GM12891 (cell line): ENCODE data around the gene POC1A.

ENCODE experiments used
- PAX5 ChIP-seq: IDR thresholded peaks from 2 replicates; pipeline ENCODE4 v1.6.1; 2011; ENCODE audit warnings: low read length, moderate library complexity, mild to moderate bottlenecking; ENCODE audit not compliant: insufficient read depth, severe bottlenecking
- POLR2A ChIP-seq: IDR thresholded peaks from 2 replicates; pipeline ENCODE4 v1.6.1; 2011; ENCODE audit warnings: low read depth, low read length, control low read depth
- POLR2AphosphoS5 ChIP-seq: IDR thresholded peaks from 2 replicates; pipeline ENCODE4 v1.6.1; 2011; ENCODE audit warnings: low read depth, low read length, control low read depth
- POU2F2 ChIP-seq: IDR thresholded peaks from 2 replicates; pipeline ENCODE4 v1.6.1; 2011; ENCODE audit warnings: low read depth, mild to moderate bottlenecking, control low read depth, low read length, moderate library complexity
- SPI1 ChIP-seq: IDR thresholded peaks from 2 replicates; pipeline ENCODE4 v1.6.1; 2011; ENCODE audit warnings: low read depth, low read length, control low read depth
- TAF1 ChIP-seq: IDR thresholded peaks from 2 replicates; pipeline ENCODE4 v1.6.1; 2011; ENCODE audit warnings: low read depth, low read length, control low read depth

GRCh38 chr3:52084216-52084945, 69.8 kb downstream of the POC1A start:
- TF ChIP-seq POLR2A = no peak
- no peak for TF ChIP-seq TAF1
- TF ChIP-seq POLR2AphosphoS5 = no peak
- no peak for TF ChIP-seq SPI1
- TF ChIP-seq POU2F2 = no peak
- no peak for TF ChIP-seq PAX5
